GM21367 (cell line): ENCODE results near the gene KLHL6.

Source experiments
- ATAC-seq: cut with Tn5 transposase; IDR thresholded peaks from one replicate; pipeline ENCODE4 v1.9.1; 2021; ENCODE audit not compliant: unreplicated experiment

Gene KLHL6

DNA sequence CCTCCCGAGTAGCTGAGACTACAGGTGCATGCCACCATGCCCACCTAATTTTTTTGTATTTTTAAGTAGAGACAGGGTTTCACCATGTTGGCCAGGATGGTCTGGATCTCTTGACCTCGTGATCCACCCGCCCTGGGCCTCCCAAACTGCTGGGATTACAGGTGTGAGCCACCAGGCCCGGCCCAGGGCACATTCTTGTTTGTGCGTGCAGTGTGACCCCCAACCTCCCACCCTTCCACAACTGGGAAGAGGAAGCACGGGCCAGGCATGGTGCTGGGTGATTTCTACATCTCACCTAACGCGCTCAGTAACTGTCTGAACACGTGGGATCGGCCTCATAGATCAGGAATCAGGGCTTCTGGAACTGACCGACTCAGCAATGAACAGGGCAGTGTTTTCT is 48.0 kb downstream of the KLHL6 start:
- ATAC-seq = no peak

DNA sequence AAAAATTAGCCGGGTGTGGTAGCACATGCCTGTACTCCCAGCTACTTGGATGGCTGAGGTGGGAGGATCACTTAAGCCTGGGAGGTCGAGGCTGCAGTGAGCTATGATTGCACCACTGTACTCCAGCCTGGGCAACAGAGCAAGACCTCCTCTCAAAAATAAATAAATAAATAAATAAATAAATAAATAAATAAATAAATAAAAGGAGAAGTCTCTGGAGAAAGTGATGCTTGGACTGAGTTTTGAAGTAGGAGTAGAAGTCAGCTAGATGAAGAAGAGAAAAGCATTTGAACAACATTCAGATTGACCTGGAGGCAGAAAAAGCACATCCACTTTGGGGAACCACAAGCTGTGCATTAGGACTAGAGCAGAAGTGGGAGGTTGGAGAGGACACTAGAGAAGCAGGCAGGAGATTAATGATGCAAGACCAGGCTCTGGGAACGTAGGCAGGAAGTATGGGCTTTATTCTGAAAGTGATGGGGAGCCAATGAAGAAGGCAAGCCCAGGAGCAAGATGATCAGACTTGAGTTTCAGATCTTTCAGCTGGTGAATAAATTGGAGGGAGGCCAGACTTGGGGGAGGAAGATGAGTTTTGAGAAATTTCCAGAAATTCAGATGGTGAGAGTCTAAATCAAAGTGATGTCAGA is 48.7 kb downstream of the KLHL6 start:
- ATAC-seq = no peak

DNA sequence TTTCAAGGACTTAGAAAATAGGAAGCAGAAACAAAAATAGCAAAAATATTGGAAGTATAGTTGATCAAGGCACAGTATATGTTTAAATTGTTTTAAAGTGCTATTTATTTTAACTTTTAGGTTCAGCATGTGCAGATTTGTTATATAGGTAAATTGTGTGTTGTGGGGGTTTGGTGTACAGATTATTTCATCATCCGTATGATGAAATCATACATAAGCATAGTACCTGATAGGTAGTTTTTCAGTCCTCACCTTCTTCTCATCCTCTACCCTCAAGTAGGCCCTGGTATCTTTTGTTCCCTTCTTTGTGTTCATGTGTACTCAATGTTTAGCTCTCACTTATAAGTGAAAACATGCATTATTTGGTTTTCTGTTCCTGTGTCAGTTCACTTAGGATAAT is 50.9 kb downstream of the KLHL6 start:
- ATAC-seq = no peak

DNA sequence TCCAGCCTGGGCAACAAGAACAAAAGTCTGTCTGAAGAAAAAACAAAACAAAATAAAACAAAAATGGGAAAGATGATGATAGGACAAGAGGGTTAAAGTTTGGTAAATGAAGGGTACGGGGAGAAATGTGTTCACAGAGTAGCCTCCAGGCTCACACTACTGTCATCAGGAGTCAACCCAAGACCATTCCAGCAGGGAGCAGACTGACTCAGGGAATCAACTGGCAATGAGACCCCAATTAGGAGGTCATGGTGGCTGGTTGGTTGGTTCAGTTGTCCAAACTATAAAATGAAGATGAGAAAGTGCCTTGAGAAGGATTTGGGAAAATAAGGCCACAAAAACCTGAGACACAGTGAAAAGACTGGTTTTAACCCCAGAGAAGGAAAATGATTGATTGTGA is 51.8 kb downstream of the KLHL6 start:
- ATAC-seq = no peak

DNA sequence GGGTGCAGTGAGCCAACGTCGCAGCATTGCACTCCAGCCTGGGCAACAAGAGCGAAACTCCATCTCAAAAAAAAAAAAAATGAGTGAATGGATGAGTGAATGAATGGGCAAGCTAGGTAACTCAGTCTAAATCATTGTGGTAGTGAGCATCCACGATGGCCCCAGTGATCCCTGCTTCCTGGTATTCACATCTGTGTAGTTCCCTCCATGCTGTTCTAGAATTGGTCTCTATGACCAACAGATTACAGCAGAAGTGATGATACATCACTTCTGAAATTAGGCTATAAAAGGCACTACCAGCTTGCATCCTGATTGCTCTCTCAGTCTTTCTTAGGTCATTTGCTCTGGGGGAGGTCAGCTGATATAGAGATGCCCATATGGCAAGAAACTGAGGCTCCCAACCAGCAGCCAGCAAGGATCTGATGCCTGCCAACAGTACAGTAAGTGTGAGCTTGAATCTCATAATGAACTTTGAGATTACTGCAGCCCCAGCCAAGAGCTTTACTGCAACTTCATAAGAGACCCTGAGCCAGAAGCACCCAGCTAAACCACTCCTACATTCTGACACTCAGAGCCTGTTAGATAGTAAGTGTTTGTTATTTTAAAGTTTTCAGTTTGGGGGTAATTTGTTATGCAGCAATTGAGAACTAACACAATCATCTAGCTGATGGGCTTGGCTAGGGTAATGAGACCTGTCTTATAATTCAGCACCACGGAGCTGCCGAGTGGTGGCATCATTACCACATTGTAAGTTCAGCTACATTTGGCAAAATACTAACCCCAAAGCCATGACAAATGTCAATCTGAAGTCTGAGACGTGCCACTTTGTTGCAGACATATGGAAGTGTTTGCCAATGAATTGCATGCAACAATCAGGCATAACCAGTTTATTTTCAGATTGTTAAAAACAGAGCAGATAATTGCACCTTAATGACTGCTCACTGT is 53.0 kb downstream of the KLHL6 start:
- ATAC-seq = no peak

DNA sequence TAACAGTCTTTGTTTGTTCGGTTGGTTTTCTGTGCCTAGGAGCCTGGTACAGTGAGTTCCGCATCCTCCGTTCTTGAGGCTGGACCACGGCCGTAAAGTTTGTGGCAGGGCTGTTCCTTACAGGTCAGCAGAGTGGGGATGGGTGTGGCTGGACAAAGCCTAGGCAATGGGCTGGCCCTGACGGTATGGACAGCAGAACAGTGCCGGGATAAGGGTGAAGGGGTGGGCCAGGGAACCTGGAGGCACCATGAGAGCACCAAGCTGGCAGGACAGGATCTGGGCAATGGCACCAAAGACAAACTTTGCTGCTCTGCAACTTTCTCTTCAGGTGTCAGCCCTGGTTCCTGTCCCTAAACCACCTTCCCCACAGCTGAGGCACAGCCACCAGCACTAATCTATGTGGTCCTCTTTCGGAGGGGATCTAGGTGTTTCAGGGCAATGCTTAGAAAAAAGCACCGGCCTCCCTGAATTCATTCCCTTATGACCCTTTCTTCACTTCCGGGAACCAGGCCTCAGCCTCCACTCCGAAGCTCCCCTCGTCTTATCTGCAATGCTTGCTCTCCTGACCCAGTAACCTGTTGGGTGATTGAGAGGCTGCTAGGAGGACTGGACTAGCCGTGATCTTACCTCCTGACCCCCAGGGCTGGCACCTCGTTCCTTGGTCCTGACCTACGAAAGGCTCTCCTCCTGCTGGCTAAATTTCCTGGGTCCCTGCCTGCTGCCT is 54.4 kb downstream of the KLHL6 start:
- ATAC-seq = no peak

DNA sequence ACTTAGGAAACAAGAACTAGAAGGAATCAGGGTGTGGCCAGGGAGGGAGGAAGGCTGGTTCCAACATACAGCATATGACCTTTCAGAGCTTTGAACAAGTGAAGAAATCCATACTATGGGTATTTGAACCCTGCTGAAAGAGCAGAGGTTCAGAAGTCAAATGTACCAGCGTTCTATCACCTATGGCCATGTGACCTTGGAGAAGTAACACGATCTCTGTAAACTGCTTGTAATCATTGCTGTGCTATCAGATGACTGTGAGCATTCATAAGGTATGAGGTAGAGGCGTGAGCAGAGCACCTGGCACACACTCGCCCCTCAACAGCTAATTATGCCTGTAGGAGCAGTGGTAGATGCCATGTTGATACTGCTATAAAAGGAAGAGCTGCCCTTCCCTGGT is 55.2 kb downstream of the KLHL6 start:
- no peak for ATAC-seq

DNA sequence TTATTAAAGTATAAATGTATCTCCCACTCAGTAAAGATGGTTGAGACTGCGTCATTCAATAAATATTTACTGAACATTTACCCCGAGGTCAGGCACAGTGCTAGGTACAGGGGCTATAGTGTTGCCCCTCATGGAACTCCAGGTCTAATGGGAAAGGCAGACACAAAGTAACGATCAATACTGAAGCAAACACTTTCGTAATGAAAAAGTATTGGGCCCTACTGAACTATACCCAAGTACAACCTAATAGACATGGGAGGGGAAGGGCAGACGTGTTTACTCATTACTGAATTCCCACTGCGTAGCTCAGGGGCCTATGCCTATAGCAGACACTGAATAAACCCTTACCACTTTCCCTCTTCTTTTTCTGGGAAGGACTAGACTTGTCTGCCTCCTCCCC is 56.9 kb downstream of the KLHL6 start:
- no peak for ATAC-seq

DNA sequence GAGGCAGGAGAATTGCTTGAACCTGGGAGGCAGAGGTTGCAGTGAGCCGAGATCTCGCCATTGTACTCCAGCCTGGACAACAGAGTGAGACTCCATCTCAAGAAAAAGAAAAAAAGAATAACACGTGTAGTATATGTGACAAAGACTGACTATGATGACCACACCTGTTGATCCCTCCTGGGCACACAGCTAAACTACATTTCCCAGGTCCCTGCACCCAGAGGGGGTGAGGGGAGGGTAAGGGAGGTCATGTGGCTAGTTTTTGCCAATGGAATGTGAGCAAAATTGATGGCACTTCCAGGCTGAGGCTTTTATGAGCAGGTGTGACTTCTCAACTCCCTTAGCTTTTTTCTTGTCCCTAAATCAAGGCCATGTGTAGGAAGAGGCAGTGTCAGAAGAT is 58.2 kb downstream of the KLHL6 start:
- no peak for ATAC-seq

DNA sequence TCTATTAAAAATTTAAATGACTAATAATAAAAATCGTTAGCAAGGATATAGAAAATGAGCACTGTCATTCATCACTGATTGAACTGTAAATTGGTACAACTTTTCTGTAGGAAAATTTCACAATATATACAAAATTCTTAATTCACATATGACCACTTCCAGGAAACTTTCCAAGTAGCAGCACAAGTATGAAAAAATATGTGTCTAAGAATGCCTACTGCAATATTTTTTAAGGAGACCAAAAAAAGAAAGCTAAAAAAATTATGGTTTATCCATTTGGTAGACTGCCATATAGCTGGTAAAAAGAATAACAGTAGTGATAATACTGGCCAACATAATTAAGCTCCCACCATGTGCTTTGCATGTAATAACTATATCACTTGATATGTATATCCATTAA is 59.2 kb downstream of the KLHL6 start:
- ATAC-seq = no peak

DNA sequence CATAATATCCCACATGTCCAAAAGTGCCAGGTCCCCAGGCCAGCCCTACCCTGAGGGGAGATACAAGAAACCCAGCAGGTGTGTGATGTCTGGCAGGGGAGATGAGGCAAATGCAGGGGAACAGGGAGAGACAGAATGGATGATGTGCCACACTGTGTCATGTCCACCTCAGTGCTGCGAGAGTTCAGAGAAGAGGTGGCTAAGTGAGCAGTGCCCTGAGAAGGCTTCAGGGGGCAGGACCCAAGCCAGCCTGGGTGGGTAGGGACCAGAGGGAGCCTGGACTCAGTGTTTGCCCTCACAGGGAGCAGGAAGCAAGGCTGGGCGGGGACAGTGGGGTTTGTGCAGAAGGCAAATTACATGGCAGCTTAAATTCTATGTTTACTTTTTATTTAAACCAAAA is 61.2 kb downstream of the KLHL6 start:
- no peak for ATAC-seq

DNA sequence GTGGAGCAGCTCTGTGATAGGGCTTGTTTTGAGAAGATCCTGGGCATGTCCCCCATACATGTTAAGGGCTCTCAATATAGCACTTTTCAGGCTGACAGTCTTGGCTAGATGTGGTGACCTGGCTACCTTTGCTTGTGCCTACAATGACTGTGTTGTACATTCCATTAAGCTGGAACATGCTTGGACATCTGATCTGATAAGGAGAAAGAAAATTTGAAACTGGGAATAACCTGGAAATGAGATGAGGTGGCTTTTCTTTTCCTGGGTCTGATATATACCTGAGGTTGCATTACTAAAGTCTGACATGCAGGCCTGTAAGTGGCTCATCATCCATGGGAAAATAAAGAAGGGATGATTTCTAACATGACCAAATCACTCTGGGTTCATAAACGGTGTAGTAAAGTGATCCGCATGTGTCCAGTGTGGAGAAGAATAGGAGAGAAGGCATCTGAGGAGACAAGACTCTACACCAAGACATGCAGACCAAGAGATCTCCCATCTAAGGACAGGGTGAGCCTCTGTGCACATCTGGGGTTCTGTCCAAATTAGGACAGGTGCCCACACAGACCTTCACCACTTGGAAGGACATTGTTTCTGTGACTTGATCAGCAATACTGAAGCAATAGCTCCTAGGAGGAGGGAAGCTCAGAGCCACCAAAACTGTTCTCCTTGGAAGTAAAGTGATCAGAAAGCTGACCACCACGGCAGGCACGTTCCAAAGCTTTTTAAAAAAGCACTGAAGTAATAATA is 62.0 kb downstream of the KLHL6 start:
- ATAC-seq = no peak

DNA sequence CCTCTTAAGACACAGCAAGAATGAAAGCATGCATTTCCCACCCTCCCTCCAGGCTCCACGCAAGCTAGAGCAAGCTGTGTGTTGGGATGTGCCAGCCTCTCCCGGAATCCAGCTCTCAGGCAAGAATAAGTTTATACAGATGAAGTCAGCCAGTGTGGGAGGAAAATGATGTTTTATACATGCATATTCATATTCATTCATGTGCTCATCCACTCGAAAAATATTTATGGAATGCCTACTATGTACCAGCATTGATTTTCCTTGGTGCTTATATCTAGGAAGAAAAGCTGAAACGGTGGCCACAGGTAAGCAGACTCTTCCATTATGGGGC is 62.7 kb downstream of the KLHL6 start:
- ATAC-seq = no peak

DNA sequence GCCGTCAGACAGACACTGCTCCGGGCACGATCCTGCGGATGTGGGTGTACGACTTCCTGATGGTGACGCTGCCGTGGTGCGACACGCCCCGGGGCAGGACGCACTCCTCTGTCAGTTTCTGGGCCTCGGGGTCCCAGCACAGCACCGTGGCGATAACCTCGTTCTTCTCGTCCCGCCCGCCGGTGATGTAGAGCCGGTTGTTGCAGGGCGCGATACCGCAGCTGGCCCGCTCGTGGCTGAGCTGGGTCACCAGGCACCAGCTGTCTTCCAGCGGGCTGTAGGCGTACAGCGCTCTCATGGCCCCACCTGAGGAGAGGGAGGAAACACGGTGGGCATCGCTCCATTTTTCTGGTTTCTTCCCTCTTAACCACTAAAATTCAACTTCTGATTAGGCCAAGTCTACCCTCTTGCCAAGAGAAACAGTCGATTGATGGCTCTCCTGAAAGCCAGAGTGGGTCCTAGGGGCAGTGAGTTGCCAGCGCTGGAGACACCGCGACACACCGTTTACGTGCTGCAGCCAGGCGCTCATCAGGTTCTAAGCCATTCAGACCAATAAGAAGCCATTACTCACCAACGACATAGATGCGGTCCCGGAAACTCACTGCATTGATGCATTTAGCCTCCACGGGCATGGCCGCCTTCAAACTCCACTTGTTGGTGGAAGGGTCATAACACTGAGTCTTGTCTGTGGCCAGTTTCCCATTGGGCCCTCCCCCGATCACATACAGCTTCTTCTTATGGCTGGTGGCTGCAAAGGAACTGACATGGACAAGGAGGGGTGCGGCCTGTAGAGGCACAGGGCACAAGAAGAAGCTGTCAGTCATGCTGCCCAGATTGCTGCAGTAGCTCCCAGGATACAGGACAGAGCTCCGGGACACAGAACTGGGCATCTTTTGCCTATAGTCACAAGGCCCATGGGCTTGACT is 63.3 kb downstream of the KLHL6 start:
- no peak for ATAC-seq

DNA sequence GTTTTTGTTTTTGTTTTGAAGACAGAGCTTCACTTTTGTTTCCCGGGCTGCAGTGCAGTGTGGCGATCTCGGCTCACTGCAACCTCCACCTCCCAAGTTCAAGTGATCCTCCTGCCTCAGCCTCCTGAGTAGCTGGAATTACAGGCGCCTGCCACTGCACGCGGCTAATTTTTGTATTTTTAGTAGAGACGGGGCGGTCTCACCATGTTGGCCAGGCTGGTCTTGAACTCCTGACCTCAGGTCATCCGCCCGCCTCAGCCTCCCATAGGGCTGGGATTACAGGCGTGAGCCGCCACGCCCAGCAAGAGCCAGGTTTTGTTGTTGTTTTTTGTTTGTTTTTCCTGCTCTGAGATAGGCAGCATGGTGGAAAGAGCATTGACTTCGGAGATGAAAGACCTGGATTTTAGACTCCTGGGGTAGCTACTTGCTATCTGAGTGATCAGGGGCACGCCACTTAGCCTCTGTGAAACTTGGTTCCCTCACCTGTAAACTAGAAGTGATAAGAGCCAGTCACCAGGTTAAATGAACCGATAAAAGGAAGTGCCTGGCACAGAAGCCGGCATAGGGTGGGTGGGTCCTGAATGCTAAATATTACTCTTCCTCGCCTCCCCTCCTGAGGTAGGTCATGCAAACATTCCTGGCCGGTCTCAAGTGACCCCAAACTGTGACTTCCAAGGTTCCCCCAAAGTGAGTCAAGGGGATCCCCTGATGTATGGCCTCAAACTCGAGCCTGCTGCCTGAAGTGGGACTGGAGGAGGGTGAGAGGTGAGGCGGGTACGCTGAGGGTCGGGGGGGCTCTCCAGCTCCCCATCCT is 64.2 kb downstream of the KLHL6 start:
- no peak for ATAC-seq

DNA sequence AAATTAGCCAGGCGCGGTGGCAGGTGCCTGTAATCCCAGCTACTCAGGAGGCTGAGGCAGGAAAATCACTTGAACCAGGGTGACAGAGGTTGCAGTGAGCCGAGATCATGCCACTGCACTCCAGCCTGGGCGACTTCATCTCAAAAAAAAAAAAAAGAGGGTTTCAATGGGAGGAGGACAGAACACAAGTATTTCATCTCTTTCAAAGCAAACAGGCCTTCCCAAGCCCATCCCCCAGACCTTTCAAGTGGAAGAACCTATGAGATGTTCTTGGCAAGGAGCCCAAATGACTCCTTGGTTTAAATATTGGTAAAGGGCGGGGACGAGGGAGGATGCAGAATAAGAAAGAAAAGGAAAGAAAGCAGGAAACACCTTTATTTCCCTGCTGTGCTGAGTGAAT is 64.9 kb downstream of the KLHL6 start:
- no peak for ATAC-seq

DNA sequence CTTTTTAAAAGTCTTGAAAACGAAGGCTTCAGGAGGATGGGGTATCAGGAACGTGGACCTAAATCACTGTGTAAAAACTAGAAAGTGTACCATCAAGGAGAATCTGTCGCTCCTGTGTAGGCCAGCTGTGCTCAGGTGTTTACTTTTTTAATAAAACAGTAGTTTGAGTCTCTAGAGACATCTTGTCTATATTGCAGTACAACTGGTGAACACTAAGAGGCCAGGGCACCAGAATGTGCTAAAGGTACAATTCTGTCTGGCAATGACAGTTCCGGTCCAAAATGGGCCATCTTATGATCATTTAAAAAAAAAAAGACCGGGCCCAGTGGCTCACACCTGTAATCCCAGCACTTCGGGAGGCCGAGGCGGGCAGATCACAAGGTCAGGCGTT is 65.3 kb downstream of the KLHL6 start:
- ATAC-seq = no peak

DNA sequence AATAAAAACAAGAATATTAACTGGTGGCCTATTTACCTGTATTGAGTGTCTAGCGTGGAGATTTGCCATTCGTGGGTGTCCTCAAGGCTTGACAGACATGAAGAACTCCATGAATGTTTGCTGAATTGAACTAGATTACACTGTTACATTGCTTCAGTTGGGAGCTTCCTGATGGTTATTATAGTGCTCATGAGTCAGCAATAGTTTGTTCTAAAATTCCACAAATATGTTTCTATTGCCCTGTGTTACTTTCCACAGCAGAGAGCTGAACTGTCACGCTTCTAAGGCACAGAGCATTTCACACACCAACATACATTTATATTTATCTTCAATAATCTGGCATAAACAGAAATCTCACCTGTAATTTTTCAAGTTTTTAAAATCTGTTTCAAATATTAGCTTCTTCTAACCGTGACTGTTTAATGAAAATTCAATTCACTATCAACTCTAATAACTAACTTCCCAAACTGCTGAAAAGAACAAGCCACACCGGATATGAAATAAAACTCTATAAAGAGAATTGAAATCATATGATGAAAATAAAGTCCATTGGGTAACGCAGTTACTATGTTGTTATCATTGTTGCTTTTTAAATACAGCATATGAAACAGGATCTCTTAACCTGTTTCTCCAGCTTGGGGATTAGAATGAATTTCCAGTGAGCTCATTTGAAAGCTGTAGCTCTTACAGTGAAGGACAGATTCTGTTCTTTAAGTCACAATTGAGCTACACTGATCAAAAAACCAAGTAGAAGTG is 65.9 kb downstream of the KLHL6 start:
- ATAC-seq = no peak

DNA sequence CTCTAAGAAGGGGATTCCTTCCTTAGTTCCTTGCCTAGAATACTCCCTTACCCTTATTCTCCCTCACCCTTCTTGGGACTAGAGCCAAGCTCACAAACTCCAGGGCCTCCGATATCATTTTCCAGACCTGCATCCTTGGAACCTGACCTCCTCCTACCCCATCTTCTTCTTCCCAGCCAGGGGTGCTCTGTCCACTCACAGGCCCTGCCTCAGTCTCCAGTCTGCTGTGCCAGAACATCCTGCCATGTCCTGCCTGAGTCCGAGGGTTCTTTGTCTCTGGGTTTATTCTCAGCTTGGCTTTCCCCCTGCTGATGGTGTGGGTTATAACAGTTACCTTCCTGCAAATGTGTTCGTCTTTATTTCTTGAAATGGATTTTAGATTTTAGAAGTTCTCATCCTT is 67.2 kb downstream of the KLHL6 start:
- ATAC-seq = no peak
